ENCODE results near the gene FBXO42.

Gene FBXO42

GRCh38 chr1:16202281-16203210 is 149.7 kb downstream of the FBXO42 start:
- DNase-seq: no peak

GRCh38 chr1:16199700-16200099 is 152.6 kb downstream of the FBXO42 start:
- no peak for DNase-seq

GRCh38 chr1:16199157-16199501 is 153.2 kb downstream of the FBXO42 start:
- DNase-seq: no peak

GRCh38 chr1:16198444-16199156 is 153.7 kb downstream of the FBXO42 start:
- DNase-seq: no peak

- DNase-seq: no peak
Observed at GRCh38 chr1:16196874-16197273, 155.4 kb downstream of the FBXO42 start.

Measured in fibroblast of skin of scalp (primary cell).